Activated CD8-positive, alpha-beta memory T cell treated with anti-CD3 and anti-CD28 coated beads, Interleukin-2, amount 10 ng/mL, durations not matched to agents 7 days and 5 days (primary cell): ENCODE data around the gene HENMT1. TPM values are rescaled to one million over a fixed set of nuclear protein-coding genes. Genes with fewer than 3 reads are reported as not detected.
A peak's percentile ranks its signal among the peaks of the same experiment; 100 is the strongest.
"Not testable (repeated sequence)": the region's sequence is repeated elsewhere in the genome, so short reads cannot be mapped to it uniquely, and the experiment has no call there.

Source experiments
- ATAC-seq: fragments of 150-1000 bp; cut with Tn5 transposase; one replicate; pipeline ENCODE4 v1.10.0; 2021; ENCODE audit warnings: moderate library complexity
- CTCF ChIA-PET: fragments of 350-600 bp; sonication (Branson Sonifier 250); formaldehyde crosslinking; loops from one replicate; lab custom pipeline; 2021; ENCODE audit warnings: antibody characterized with exemption; lab: Charles Lee
- DNase-seq: peaks from one replicate; pipeline ENCODE4 v3.0.0-alpha.2; 2020
- H3K27ac Mint-ChIP-seq: one replicate; pipeline ENCODE4 v1.8.0; 2021; ENCODE audit warnings: mild to moderate bottlenecking, mixed read lengths
- H3K27me3 Mint-ChIP-seq: one replicate; pipeline ENCODE4 v1.8.0; 2021; ENCODE audit warnings: mixed read lengths
- H3K36me3 Mint-ChIP-seq: one replicate; pipeline ENCODE4 v1.8.0; 2021; ENCODE audit warnings: mild to moderate bottlenecking, mixed read lengths
- H3K4me1 Mint-ChIP-seq: one replicate; pipeline ENCODE4 v1.8.0; 2021; ENCODE audit warnings: mixed read lengths
- H3K4me3 Mint-ChIP-seq: one replicate; pipeline ENCODE4 v1.8.0; 2021; ENCODE audit warnings: mild to moderate bottlenecking, moderate library complexity, mixed read lengths
- H3K9me3 Mint-ChIP-seq: one replicate; pipeline ENCODE4 v1.8.0; 2022; ENCODE audit warnings: low read depth, mixed read lengths
- total RNA-seq, 2 experiments: library from RNA; stranded (reverse); gene quantifications; one replicate each; pipeline ENCODE4 v1.2.3, GENCODE V29; 2021

HENMT1 gene
- total RNA-seq, 2 experiments from 2014 or later: 34.1 to 36.0 TPM

DNA sequence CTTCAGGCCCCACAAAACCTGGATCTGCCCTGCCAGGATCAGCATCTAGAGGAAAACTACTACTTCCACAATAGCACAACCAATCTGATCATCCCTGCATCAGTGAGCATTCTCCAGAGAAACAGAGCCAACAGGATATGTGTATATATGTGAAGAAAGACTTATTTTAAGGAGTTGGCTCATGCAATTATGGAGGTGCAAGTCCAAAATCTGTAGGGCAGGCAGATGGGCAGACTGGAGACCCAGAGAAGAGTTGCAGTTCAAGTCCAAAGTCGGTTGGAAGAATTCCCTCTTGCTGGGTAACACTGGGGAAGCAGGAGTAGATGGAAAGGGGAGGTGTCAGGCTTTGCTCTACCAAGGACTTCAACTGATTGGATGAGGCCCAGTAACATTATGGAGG is 4.9 kb upstream of the HENMT1 start:
- Mint-ChIP-seq H3K36me3 (peaks cover 5% of the 10 kb centered on the region), H3K4me3 (no peak overlapping the region), H3K27ac (no peak overlapping the region), H3K27me3 (no peaks in the 10 kb centered on the region), H3K4me1 (peaks cover 24% of the 10 kb centered on the region), H3K9me3 (no peaks in the 10 kb centered on the region)
- CTCF ChIA-PET: no interaction called here
- ATAC-seq: no peak
- no peak for DNase-seq

DNA sequence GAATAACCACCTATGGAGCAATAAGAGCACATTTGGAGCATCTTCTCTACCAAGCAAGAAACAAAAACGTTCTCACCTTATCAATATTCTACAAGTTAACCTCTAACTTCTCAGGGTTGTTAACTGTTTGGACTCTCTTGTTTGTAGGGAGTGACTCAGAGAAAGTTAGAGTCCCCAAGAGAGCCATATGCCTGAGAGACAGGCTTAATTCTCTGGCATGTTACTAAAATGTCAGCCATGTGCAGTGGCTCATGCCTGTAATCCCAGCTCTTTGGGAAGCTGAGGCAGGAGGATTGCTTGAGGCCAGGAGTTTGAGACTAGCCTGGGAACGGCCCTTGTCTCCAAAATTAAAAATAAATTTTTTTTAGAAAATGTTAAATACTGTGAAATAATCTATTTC is 4.2 kb upstream of the HENMT1 start:
- CTCF ChIA-PET: no interaction called here
- no peaks in the 10 kb centered on the region for H3K9me3 Mint-ChIP-seq
- no peak overlapping the region for H3K27ac Mint-ChIP-seq
- H3K36me3 Mint-ChIP-seq: peaks cover 7% of the 10 kb centered on the region
- DNase-seq (no peak), ATAC-seq (no peak)
- H3K4me1 Mint-ChIP-seq: peaks cover 28% of the 10 kb centered on the region
- H3K4me3 Mint-ChIP-seq: no peak overlapping the region
- no peaks in the 10 kb centered on the region for H3K27me3 Mint-ChIP-seq

DNA sequence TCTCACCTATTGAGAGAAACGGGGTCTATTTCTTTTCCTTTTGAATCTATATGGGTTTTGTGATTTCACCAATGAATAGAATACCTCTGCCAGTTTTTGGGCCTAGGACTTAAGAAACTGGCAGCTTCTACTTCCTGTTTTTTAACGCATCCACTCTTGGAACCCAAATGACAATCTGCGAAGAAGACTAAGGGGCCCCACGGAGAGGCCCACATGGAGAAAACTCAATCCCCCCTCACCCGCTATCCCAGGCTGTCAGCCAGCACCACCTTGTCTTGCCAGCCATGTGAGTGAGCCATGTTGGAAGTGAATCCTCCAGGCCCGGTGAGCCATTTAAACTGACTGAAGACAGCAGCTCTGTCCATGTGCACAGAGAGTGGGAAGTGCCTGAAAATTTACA is 3.6 kb upstream of the HENMT1 start:
- no peak overlapping the region for H3K27ac Mint-ChIP-seq
- H3K4me1 Mint-ChIP-seq: peaks cover 30% of the 10 kb centered on the region
- CTCF ChIA-PET: interaction anchor here (4.1 kb wide), 1 partner anchor 18 kb away, joined by 35 read pairs; no protein-coding TSS in a partner anchor
- H3K27me3 Mint-ChIP-seq: no peaks in the 10 kb centered on the region
- H3K9me3 Mint-ChIP-seq: no peaks in the 10 kb centered on the region
- DNase-seq: no peak
- ATAC-seq: no peak
- no peak overlapping the region for H3K4me3 Mint-ChIP-seq
- peaks cover 10% of the 10 kb centered on the region for H3K36me3 Mint-ChIP-seq

DNA sequence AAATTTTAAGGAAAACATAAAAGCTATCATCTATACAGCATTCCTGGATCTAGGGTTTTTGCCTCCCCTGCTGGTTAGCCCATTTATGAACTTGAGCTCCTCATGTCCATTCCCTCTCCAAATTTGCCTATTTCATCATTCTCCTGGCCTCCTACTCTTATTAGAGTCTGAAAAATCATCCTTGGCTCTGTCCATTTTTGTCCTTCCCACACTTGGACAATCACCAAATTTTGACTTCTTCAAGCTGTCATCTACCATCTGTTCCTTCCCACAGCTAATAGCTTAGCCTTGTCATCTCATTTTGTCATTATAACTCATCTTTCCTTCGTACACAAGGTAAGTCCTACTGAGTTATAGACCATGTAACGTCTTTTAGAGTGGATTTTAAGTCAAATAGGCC is 2.2 kb upstream of the HENMT1 start:
- no peak for DNase-seq
- H3K36me3 Mint-ChIP-seq: peaks cover 12% of the 10 kb centered on the region
- H3K9me3 Mint-ChIP-seq: no peaks in the 10 kb centered on the region
- peak overlapping the region; percentile 24 for H3K4me3 Mint-ChIP-seq
- no peak for ATAC-seq
- peak overlapping the region; percentile 35 for H3K27ac Mint-ChIP-seq
- no peaks in the 10 kb centered on the region for H3K27me3 Mint-ChIP-seq
- CTCF ChIA-PET: interaction anchor here (1.0 to 4.1 kb wide), 4 partner anchors 16 to 30 kb away, joined by 3 to 45 read pairs (median 30); partner anchors contain the start of gene PRPF38B
- peaks cover 31% of the 10 kb centered on the region for H3K4me1 Mint-ChIP-seq

DNA sequence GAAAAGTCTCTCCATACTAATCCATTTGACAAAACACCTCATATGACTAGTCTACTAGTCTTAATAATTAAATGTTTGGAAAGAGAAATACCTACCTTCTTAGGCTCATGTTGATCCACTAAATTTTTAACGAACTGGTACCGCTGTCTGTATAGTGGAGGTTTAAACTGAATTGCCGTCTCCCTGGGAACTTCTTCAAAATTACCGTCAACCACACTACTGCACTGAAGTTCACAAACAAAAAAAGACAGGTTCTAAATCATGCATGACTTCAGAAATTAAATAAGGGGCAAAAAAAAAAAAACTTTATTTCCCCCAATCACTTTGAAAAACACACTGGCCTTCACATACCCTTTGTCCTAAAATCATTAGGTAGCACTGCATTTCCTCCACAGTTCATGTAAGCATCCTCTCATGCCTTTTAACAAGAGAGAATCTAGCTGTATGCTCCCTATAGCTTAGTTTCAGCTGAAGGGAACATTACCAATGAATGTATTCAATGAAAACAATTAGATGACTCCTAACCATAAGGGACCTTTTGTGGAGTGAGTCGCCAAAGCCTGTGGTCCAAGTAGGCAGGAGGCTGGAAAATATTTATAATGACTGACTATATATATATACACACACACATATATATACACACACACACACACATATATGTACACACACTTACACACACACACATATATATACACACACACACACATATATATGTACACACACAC is 3.4 kb downstream of the HENMT1 start:
- peaks cover 47% of the 10 kb centered on the region for H3K36me3 Mint-ChIP-seq
- H3K27me3 Mint-ChIP-seq: no peaks in the 10 kb centered on the region
- DNase-seq (no peak), ATAC-seq (no peak)
- H3K4me1 Mint-ChIP-seq: peaks cover 53% of the 10 kb centered on the region
- CTCF ChIA-PET: interaction anchor here (2.1 to 2.6 kb wide), 2 partner anchors 10 to 13 kb away, joined by 7 to 9 read pairs; no protein-coding TSS in a partner anchor
- no peak overlapping the region for H3K4me3 Mint-ChIP-seq
- H3K9me3 Mint-ChIP-seq: no peaks in the 10 kb centered on the region
- peak overlapping the region; percentile 33 for H3K27ac Mint-ChIP-seq

DNA sequence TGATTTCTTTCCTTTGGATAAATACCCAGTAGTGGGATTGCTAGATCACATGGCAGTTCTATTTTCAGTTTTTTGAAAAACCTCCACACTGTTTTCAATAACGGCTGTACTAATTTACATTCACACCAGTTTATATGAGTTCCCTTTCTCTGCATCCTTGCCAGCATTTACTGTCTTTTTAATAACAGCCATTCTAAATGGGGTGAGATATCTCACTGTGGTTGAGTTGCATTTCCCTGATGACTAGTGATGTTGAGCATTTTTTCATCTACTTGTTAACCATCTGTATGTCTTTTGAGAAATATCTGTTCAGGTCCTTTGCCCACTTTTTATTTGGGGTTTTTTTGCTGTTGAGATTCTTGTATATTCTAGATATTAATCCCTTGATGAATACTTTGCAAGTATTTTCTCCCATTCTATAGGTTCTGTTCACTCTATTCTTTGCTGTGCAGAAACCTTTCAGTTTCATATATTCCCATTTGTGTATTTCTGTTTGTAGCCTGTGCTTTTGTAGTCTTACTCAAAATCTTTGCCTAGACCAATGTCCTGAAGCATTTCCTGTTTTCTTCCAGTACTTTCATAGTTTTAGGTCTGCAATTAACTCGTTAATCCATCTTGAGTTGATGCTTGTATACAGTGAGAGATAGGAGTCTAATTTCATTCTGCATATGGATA is 7.3 kb downstream of the HENMT1 start:
- no peak for DNase-seq
- Mint-ChIP-seq H3K36me3 (peaks cover 76% of the 10 kb centered on the region), H3K4me1 (peaks cover 37% of the 10 kb centered on the region), H3K9me3 (no peaks in the 10 kb centered on the region), H3K27ac (peak overlapping the region; percentile 53), H3K4me3 (no peak overlapping the region), H3K27me3 (no peaks in the 10 kb centered on the region)
- CTCF ChIA-PET: interaction anchor here (1.1 kb wide), 1 partner anchor 10 kb away, joined by 3 read pairs; no protein-coding TSS in a partner anchor
- no peak for ATAC-seq

DNA sequence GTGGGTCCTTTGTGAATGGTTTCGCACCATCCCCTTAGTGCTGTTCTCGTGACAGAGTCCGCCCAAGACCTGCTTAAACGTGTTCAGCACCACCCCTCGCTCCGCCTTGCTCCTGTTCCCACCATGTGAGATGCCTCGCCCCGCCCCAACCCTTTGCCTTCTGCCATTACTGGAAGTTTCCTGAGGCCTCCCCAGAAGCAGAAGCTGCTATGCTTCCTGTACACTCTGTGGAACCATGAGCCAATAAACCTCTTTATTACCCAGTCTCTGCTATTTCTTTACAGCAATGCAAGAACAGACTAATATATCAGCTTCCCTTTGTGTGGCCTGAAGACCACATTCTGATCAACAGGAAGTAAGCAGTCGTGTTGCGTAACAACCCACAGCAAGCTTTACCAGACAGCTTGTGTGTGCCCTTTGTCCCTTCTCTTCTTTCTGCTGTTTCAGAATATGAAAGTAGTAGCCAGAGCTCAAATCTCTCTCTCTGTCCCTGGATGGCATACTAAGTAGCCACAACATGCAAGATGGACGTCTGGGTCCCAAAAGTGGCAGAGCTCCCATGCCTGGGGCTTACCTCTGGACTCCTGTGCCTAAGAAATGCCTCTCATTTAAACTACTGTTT is 14.1 kb downstream of the HENMT1 start:
- Mint-ChIP-seq H3K4me3 (peak overlapping the region; percentile 77), H3K36me3 (peaks cover 51% of the 10 kb centered on the region), H3K9me3 (no peaks in the 10 kb centered on the region), H3K4me1 (peaks cover 63% of the 10 kb centered on the region), H3K27me3 (no peaks in the 10 kb centered on the region), H3K27ac (peak overlapping the region; percentile 100)
- peak; percentile 98 for DNase-seq
- CTCF ChIA-PET: interaction anchor here (0.7 to 5.5 kb wide), 10 partner anchors 10 to 860 kb away, joined by 3 to 100 read pairs (median 6); partner anchors contain the start of genes EEIG2, HENMT1 and PRPF38B
- peak; percentile 88 for ATAC-seq

DNA sequence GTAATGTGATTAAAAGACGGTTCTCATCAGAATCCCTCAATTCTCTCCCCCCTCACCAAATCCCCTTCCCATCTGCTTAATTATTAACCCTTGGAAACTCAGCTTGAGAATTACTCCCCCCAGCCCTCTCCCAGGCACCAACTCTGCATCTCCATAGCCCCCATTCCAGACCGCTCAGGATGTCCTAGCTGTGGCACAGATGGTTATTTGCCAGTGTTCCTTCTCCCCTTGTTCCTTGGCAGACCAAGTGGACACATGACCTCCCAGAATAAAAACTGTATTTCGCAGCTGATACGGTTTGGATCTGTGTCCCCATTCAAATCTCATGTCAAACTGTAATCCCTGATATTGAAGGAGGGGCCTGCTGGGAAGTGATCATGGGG is 14.6 kb downstream of the HENMT1 start:
- Mint-ChIP-seq H3K4me3 (peak overlapping the region; percentile 77), H3K4me1 (peaks cover 63% of the 10 kb centered on the region), H3K27me3 (no peaks in the 10 kb centered on the region), H3K27ac (peak overlapping the region; percentile 100), H3K9me3 (no peaks in the 10 kb centered on the region), H3K36me3 (peaks cover 50% of the 10 kb centered on the region)
- CTCF ChIA-PET: interaction anchor here (0.7 to 5.5 kb wide), 9 partner anchors 13 to 860 kb away, joined by 3 to 100 read pairs (median 6); partner anchors contain the start of genes EEIG2, HENMT1 and PRPF38B
- no peak for ATAC-seq
- no peak for DNase-seq

DNA sequence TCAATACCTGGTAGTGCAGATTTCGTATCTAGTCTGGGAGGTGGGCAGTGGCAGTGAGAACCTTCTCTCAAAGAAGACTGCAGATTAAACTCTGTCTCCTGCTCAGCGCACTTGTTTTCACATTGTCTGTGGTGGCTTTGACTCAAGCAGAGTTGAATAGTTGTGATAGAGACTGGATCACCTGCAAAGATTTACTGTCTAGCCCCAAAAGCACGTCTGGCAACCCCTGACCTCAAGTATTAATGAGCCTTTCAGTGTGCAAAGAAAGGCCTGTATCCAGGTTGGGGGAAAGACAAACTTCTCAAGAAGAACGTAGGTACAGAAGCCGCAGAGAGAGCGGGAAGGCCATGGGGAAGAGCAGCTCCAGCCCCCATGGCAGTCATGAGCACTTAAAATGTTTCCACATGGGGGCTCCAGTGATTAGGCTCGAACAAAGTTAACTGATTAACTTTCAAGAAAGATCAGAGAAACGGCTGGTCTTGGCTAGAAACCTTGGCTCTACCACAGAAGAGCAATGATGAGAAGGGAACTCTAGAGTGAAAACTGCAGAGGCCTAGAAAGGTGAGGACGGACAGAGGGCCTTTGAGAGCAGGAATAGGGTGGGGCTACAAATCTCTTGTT is 15.2 kb downstream of the HENMT1 start:
- CTCF ChIA-PET: interaction anchor here (1.3 to 5.5 kb wide), 10 partner anchors 11 to 520 kb away, joined by 3 to 100 read pairs (median 17); partner anchors contain the start of genes EEIG2, HENMT1 and PRPF38B
- H3K36me3 Mint-ChIP-seq: peaks cover 45% of the 10 kb centered on the region
- DNase-seq (no peak), ATAC-seq (no peak)
- no peaks in the 10 kb centered on the region for H3K27me3 Mint-ChIP-seq
- peaks cover 63% of the 10 kb centered on the region for H3K4me1 Mint-ChIP-seq
- peak overlapping the region; percentile 100 for H3K27ac Mint-ChIP-seq
- peak overlapping the region; percentile 77 for H3K4me3 Mint-ChIP-seq
- H3K9me3 Mint-ChIP-seq: no peaks in the 10 kb centered on the region

DNA sequence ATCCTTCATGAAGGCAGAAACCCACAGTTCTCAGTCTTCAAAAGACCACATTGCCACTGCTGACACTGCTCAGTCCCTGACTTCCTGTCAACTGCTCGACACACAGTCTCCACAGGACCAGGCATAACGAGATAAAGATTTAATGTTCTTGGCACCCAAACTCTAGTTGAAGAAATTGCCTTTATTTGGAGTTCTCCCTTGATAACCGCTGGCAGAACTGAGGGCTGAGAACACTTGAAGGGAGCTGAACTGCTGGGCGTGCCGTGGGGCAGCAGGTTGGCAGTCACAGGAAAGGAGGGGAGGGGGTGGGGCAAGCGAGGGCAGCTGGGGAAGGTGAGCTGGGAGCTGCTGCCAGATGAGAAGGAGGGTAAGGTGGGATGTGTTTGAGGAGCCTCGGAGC is 15.9 kb downstream of the HENMT1 start:
- Mint-ChIP-seq H3K36me3 (peaks cover 44% of the 10 kb centered on the region), H3K9me3 (no peaks in the 10 kb centered on the region), H3K4me3 (peak overlapping the region; percentile 77), H3K27ac (peak overlapping the region; percentile 100), H3K4me1 (peaks cover 70% of the 10 kb centered on the region), H3K27me3 (no peaks in the 10 kb centered on the region)
- ATAC-seq: peak; percentile 52
- CTCF ChIA-PET: interaction anchor here (0.8 to 5.5 kb wide), 12 partner anchors 10 to 520 kb away, joined by 3 to 100 read pairs (median 4); partner anchors contain the start of genes EEIG2, HENMT1 and PRPF38B
- peak; percentile 80 for DNase-seq

DNA sequence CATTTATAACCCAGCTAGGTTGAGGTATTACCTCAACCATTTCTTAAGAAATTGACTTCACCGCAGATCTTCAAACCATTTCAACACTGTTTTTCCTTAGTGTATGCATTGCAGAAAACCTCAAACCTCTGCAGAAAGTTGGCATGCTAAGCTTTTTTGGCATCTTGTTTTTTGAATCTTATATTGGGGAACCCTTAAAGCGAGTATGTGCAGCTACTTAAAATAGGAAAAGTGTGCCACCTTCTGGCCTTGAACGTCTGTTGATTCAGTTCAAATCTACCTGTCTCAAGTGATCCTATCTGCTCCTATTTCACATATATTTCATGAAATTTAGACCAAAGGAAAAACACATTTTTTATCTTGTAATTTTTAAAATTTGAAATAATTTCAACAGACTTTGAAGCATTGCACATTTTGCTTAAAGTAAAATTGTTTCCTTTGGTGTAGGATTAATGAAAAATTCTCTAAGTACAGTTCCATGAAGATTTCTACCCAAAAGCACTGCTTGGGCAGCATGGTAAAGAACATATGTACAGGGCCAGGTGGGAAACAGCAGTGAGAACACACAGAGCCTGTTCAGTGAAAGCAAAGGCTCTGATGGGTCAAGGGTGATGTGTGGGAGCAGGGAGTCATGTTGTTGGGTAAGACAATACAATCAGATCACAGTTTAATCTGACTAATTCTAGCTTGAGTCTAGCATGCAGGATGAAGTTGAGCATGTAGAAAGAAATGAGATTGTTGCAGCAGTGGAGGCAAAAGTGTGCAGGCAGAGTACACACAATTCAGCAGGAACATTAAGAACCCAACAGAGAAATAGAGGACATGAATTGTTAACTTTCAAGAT is 17.2 kb downstream of the HENMT1 start:
- Mint-ChIP-seq H3K36me3 (peaks cover 38% of the 10 kb centered on the region), H3K27ac (peak overlapping the region; percentile 100), H3K27me3 (no peaks in the 10 kb centered on the region), H3K4me1 (peaks cover 75% of the 10 kb centered on the region), H3K9me3 (no peaks in the 10 kb centered on the region), H3K4me3 (no peak overlapping the region)
- CTCF ChIA-PET: interaction anchor here (0.6 to 5.5 kb wide), 33 partner anchors 8 to 862 kb away, joined by 3 to 100 read pairs (median 4); partner anchors contain the start of genes CLCC1, EEIG2, HENMT1 and PRPF38B
- ATAC-seq: no peak
- peak; percentile 74 for DNase-seq

DNA sequence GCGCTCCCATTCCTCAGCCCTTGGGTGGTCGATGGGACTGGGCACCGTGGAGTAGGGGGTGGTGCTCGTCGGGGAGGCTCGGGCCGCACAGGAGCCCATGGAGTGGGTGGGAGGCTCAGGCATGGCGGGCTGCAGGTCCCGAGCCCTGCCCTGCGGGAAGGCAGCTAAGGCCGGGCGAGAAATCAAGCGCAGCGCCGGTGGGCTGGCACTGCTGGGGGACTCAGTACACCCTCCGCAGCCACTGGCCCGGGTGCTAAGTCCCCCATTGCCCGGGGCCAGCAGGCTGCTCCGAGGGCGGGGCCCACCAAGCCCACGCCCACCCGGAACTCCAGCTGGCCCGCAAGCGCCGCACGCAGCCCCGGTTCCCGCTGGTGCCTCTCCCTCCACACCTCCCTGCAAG is 20.0 kb downstream of the HENMT1 start:
- H3K27me3 Mint-ChIP-seq, DNase-seq: not testable (repeated sequence)

More for the DNA sequence above, 20.0 kb downstream of the HENMT1 start:
- not testable (repeated sequence) for H3K9me3 Mint-ChIP-seq, H3K4me3 Mint-ChIP-seq, ATAC-seq, H3K27ac Mint-ChIP-seq
- H3K4me1 Mint-ChIP-seq: peaks cover 47% of the 10 kb centered on the region
- CTCF ChIA-PET: interaction anchor here (2.2 kb wide), 1 partner anchor 80 kb away, joined by 10 read pairs; the partner anchor contains the start of gene EEIG2
- H3K36me3 Mint-ChIP-seq: peaks cover 17% of the 10 kb centered on the region
